NOMO-1 (cell line): ENCODE data around the gene NSD2.

ENCODE experiments used
- DNase-seq, 2 experiments: peaks; one replicate each; lab custom pipeline; 2025; ENCODE audit not compliant: unreplicated experiment in 2 of 2; lab: John Stamatoyannopoulos, UW

Gene NSD2

DNA sequence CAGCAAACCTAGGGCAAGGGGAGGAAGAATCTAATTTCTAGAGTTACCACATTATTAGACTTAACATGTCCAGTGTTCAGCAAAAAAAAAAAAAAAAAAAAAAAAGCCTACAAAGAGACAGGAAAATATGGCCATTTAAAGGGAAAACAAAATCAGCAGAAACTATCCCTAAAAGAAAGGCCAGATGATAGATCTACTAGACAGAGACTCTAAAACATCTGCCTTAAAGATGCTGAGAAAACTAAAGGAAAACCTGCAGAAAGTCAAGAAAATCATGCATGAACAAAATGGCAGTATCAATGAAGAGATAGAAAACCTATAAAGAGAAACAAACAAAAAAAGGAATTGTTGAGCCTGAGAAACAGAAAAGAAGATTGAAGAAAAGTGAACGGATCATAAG, 93.8 kb downstream of the NSD2 start:
- no peak for DNase-seq

DNA sequence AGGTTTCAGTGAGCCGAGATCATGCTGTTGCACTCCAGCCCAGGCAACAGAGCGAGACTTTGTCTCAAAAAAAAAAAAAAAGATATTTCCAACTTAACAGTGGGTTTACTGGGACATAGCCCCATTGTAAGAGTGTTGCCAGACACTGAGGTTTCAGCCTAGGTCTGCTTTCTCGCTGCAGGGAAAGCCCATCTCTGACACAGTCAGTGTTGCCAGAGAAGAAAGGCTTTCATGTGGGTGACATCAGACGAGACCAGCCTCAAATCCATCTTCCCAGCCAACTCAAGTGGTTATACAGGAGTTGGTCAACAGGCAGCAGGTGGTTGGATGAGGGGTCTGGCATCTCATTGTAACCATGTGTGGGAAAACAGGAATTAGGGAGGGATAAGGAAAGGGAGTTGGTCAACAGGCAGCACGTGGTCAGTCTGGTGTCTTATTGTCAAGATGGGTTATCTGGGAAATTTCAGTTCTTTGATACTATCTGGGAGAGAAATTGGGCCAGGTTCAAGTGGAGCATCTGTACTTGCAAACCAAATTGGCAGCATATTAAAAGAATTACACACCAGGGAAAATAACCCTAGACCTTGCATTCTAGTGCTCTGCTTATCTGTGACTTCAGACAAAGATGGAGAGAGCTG, 96.4 kb downstream of the NSD2 start:
- no peak for DNase-seq

DNA sequence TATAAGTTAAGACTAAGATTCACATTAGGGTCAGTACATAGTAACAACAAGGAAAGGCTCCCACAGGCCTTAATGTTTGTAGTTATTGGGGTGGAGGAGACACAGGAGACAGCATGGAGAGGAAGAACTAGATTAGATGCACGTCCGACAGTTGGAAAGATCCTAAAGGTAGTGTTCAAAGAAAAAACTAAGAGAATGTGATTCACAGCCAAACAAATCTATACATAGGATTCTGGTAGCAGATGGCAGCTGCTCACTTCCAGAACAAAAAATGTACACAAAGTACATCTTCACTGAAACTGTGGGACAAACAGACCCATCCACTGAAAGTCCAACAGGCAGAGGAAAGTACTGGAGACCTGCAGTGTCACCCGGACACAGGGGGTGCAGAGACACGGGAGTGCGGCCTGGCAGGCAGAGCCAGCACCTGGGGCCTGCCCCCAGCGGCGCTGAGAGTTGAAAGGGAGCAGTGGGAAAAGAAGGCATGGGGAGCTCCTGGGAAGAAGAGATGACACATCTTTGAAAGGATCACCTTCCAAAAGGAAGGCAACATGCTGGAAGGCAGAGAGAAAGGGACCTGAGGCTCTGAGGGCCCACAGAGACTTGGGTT, 97.6 kb downstream of the NSD2 start:
- DNase-seq = no peak

DNA sequence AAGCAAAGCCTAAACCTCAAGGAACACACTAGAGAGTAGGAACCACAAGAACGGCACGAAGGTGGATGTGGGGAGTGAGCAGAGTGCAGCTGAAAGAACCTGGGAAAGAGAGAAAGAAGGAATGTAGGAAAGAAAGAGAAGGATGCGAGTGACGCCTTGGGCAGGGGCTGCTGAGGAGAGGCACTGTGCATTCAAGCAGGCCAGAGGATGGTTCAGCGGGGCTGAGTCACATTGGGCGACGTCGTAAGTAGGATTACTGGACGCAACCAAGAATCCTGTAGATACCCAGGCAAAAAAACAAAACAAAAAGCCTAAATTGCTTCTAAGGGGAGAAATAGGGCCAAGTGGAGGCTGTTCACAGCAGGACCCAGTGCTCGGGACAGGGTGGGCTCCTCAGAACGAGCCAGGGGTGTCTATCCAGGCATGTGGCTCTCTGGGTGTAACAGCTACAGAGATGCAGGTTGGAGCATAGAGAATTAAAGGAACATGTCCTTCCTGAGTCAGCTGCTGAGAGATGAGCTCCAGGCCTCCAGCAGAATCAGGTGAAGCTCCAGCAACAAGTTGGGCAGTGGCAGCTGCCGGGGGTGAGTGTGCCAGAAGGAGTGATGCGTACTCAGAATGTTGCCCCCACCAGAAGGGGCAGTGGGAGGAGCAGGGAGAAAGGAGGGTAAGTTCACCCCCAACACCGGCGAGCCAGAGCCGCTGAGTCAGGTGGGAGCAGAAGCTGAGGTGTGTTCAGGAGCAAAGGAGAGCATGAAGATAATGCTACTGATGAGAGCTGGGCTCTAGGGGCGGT, 98.9 kb downstream of the NSD2 start:
- DNase-seq = no peak

DNA sequence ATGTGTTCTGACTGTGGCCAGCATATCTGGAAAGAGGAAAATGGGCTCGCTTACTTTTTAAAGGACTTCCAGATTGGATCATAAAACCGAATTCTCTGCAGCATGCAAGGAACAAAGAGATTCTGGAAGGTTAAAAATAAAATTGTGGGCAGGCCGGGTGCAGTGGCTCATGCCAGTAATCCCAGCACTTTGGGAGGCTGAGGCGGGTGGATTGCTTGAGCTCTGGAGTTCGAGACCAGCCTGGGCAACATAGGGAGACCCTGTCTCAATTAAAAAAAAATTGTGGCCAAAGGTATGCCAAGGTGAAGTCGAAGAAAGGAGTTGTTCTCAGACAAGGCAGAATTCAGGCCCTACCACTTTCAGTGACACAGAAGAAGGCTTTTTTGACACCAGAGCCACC, 99.7 kb downstream of the NSD2 start:
- no peak for DNase-seq

DNA sequence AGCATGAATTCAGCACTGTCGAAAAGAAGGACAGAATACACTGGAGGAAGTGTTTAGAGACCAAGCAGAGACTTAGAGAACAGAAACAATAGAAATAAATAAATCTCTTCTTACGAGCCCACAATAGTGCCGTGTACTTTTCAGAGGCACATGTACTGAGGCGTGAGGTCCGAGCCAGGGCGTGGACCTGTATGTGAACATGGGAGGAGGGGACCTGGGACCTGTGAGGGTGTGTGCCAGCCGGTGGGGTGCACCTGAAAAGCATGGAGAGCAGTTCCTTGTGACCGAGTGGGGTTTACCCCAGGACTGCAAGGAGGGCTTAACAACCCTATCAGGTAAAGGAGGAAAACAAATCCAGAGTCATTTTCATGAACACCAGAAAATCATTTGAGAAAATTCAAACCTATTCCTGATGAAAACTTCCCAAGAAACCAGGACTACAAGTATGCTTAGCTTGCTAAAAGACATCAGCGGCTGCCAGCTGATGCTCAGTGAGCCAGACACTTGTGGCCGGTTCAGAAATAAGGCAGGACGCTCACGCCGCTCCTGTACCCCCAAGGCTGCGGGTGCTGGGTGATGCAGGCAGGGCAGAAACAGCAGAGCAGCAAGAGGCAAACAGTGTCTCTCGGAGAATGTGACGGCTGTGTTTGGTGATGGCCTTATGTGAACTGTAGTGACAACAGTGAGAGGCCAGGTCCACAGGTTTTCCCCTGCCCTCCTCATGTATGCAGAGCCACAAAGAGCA, 100.4 kb downstream of the NSD2 start:
- no peak for DNase-seq

DNA sequence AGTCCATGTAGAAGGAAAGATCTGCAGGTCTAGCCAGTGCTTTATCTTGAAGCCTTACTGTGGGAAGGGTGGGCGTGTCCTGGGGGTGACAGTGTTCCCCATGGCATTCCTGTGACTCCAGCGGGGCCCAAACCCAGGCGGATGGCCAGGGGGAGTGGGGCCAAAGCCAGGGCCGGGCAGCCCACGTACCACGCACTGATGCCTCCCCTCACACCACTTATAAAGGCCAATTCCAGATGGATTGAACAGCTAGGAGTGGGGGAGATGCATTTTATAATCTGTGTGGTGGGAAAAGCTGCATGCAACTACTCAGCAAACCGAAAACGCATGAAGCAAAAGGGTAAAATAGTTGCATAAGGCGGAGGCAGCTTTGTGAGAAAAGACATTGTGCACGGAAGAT, 101.2 kb downstream of the NSD2 start:
- DNase-seq = no peak

DNA sequence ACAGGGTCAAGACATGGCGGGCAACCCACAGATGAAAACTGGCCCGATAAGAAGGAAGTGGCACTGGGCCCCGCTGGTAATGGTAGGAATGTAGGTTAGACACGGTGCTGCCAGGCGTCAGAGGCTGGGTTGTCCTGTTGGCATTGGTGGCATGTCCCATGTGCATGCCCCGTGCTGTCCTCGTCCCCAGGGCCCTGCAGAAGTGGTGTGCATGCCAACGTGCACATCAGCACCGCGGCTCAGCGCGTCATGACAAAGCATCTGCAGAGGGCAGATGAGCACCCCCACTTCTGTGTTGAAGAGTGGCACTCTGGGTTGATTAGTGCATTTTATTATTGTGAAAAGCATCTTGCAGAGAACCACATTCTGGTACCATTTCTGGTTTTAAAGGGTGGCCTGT, 102.0 kb downstream of the NSD2 start:
- no peak for DNase-seq

DNA sequence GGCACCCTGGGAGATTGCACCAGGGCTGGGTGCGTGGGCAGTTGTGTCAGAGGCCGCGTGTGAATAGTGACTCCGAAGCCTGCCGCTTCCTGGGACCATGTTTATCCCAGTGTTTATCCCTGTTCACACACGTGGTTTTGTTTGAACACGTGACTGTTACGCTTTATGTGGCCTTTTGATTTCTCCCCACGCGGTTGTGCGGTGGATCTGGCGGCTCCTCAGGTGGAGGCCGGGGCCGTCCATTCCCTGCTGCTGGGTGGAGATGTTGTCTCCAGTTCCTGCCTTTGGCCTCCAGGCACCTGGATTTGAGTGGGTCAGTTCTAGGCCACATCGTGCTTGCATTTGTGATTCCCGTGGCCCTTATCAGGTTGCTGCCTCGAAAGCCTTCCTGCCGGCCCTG, 102.5 kb downstream of the NSD2 start:
- no peak for DNase-seq

DNA sequence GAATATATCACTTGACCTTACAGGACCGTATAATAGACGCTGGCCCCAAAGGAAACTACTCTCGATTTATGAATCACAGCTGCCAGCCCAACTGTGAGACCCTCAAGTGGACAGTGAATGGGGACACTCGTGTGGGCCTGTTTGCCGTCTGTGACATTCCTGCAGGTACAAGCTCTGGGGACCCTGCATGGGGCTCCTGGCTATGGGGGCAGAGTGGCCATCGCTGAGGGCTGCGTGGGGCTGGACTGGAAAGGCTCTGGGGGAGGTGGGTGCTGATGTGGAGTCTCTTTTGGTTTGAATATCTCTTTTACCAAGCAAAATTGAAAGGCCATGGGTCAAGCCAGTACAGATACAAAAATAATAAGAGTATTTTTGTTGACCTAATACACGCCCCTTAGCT, 103.6 kb downstream of the NSD2 start:
- no peak for DNase-seq

DNA sequence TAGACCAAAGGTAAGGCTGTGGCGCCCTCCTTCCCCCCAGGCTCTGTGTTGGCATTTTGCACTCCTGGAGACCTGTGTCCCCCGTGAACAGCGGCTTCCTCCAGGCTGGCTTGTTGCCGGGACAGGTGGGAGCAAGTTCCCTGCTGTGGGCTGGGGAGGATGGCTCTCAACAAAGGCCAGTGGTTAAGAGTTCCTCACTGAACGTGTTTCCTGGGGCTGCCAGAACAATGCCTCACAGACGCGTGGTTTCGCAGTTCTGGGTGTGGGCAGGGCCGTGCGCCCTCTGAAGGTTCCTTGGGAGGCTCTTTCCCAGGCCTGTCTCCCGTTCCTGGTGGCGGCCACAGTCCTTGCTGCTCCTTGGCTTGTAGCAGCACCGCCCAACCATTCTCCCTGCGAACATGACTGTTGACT, 104.2 kb downstream of the NSD2 start:
- DNase-seq = no peak

DNA sequence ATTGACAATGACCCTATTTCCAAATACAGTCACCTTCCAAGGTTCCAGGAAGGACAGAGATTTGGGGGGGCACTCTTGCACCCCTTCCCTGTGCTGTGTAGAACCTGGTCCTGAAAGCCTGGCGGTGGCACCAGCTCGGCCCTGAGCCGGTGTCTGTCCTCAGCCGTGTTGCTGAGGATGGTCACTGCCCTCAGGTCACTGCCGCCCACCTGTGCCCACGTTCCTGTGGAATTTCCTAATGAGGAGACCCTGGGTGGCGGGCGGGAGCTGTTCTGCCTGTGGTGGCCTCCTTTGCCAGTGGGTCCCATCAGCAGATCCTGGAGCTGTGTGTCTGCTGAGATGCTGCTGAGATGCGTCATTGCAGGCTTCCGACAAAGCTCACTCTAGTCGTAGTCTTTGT, 104.7 kb downstream of the NSD2 start:
- no peak for DNase-seq

DNA sequence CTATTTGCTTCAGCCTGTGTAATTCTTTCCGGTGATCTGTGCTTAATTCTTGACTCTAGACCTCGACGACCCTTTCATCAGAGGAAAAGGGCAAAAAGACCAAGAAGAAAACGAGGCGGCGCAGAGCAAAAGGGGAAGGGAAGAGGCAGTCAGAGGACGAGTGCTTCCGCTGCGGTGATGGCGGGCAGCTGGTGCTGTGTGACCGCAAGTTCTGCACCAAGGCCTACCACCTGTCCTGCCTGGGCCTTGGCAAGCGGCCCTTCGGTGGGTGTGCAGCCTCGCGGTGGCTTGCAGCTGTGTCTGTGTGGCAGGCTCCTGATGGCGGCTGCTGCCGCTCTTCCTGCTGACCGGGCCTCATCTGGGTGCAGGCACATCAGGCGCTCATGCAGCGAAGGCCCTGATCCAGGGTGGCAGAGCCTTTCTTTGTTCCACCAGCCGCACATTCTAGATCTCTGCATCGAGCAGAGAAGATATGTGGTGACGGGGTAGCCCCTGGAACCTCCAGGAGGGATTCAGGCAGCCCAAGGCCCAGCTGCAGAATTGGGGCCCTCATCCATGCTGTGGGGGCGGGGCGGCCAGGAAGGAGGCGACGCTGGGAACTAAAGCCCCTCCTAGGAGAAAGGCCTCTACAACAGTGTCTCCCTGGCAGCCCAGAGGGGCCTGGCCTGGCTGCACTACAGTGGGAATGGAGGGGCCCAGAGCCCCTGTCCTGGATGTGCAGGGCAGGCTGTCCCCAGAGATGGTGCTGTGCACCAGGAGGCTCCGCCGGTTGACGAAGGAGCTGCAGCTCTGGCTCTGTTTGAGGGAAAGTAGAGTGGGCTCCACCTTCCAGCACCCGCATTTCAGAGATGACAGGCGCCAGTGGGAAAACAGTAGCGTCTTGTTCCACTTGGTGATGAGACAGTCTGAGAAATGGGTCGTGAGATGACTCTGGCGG, 105.5 kb downstream of the NSD2 start:
- no peak for DNase-seq

DNA sequence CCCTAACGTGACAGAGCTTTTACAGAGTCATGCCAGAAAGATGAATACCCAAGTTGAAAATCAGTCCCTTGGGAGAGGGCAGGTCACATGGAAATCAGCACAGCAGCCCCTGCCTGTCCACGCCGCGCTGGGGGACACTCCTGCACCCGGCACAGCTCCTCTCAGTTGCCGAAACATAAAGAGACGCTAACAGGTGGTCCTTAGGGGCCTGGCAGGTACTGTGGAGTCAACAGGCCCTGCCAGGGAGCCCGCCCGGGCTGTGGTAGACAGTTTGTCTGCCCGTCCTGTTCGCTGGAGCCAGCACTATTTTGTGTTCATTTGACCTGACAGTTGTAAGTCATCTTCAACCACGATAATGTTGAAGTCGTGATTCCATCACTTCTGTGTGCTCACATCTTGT, 107.0 kb downstream of the NSD2 start:
- no peak for DNase-seq

DNA sequence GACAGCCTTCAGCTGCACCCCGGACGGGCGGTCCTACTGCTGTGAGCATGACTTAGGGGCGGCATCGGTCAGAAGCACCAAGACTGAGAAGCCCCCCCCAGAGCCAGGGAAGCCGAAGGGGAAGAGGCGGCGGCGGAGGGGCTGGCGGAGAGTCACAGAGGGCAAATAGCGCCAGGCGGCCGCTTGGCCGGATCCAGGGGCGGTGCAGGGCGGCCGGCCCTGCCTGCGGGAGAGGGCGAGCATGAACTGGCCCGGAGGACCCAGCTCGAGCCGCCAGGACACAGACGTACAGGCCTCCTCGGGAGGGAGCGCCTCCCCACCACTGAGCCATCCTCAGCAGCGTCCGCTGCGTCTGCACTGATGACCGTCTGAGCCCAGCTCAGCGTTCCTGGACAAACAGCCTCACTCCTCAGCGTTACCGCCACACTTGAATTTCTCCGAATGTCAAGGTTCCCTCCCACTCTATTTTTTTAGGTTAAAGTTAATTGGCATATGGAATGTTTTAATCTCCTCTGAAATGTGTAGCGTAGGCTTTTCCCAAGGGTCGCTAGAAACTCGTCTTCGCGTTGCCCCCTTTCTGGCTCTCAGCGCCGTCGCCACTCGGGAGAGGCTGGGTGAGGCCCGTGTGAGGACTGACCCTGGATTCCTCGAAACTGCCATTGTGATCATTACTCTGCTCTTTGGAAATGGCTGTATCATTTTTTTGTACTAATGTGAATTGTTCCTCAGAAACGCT, 107.7 kb downstream of the NSD2 start:
- no peak for DNase-seq

DNA sequence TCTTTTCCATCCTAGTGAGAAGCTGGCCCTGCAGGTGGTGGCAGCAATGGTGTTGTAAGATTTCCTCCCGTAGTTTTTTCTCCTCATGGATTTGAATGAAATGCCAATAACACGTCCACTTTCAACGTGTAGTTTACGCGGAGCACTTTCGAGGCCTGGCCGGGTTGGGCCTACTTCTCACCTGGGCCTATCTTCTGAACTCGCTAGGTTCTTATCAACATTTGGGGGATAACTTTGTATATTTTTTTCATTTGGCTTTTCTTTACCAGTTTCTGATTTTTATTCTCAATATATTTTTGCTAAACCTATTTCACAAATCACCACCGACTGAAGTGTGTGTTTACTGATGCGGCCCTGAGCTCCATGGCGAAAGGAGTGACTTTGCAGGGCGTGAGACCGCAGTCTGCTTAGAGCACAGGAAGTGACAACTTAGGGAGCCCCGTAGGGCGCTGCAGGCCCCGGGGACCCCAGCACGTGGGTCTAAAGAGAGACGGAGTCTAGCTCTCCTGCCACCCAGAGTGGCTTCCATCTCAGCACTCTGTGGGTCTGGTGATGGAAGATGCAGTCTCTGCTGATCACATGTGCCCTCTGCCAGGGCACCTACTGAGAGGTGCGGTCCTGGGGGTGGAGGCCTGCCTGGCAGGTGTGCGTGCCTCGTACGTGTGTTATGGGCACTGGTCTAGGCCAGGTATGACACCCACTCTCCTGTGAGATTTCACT, 108.4 kb downstream of the NSD2 start:
- DNase-seq = no peak

DNA sequence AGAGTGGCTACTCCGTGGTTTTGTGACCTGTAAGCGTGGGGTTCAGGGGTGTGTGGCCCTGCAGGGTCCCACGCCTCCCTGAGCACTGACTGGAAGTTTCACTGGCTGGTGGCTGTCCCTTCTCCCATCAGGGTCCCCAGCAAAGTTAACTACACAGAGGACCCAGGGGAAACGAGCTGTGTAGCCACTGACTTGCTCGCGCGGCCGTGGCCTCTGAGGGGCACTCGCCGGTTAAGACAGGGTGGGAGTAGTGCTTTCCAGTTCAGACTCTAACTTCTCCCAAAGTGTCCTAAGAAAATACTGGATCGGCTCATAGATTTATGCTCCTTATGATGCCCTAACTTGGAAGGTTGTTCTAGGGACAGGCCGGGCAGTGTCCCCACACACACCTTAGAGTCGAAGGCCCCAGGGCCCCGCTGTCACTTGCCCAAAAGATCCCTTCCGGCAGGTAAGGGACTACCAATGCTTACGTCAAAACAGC, 109.4 kb downstream of the NSD2 start:
- no peak for DNase-seq

DNA sequence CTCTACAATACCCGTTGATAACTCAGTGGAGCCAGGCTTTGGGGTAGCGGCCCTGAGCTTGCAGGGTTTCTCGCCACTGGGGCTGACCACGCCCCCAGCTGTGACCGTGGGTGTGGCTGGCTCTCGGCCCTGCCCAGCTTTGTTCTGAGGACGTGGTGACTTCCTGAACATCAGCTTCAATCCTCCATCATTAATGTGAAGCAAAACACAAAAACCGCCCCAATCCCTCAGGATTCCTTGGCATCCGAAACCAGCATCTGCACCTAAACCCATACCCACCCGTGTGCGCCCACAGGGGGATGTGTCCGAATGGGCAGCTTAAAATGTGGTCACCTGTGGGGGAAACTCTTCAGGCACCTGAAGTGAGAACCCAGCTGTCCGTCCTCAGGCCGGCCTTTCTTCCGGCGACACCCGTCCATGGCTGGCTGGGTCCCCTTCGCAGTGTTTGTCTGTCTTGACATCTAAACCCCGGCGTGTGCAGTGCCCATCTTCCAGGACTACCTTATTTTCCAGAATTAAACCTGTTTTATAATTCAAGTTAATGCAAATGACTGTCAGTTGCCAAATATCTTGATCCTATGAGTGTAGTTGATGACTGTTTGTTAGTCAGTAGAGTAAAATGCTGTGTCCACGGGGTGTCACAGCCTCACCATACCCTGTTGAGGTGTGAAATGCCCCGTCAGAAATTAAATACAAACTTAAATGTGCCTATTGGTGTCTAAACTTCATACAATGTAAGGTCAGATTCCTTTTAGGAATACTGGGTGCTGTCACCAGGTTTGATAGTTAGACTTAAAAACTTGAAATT, 110.3 kb downstream of the NSD2 start:
- DNase-seq = no peak
